OCI-LY7 (cell line): ENCODE data around the gene INSC. TPM values are rescaled to one million over a fixed set of nuclear protein-coding genes. Genes with fewer than 3 reads are reported as not detected.

ENCODE experiments used
- BruUV-seq: library from RNA; stranded (reverse); fragments of 400-500 nt; replicated peaks from 2 replicates; lab custom pipeline; 2021; lab: Mats Ljungman, UMichigan
- CTCF ChIA-PET: fragments of 300-600 bp; sonication (Branson Sonifier 250); formaldehyde crosslinking; loops from one replicate; lab custom pipeline; 2022; ENCODE audit warnings: antibody characterized with exemption; ENCODE audit not compliant: unreplicated experiment; lab: Charles Lee
- POLR2A ChIA-PET: fragments of 300-600 bp; sonication (Branson Sonifier 250); formaldehyde crosslinking; loops from one replicate; lab custom pipeline; 2022; ENCODE audit warnings: antibody characterized with exemption; lab: Charles Lee
- DNase-seq: peaks from one replicate; pipeline ENCODE4 v3.0.0-alpha.2; 2015; ENCODE audit warnings: low spot score
- H2AFZ ChIP-seq: fragments of 200-600 bp; sonication (generic), shearing (Covaris generic); 2 replicates; pipeline ENCODE4 v1.6.1; 2014; ENCODE audit warnings: mild to moderate bottlenecking, antibody characterized with exemption, low read length, moderate library complexity
- H3K27ac ChIP-seq: fragments of 200-600 bp; sonication (generic); 2 replicates; pipeline ENCODE4 v1.5.1; 2014; ENCODE audit warnings: mixed run types, low read depth, mild to moderate bottlenecking, moderate library complexity, low read length, inconsistent platforms; ENCODE audit not compliant: poor library complexity, severe bottlenecking
- H3K36me3 ChIP-seq: fragments of 200-600 bp; sonication (generic); 2 replicates; pipeline ENCODE4 v1.6.1; 2014; ENCODE audit warnings: mild to moderate bottlenecking, antibody characterized with exemption, low read length, moderate library complexity, mixed read lengths; ENCODE audit not compliant: insufficient read depth
- H3K4me1 ChIP-seq: fragments of 200-600 bp; sonication (generic); 2 replicates; pipeline ENCODE4 v1.5.1; 2014; ENCODE audit warnings: mild to moderate bottlenecking, low read length; ENCODE audit not compliant: insufficient read depth, poor library complexity, severe bottlenecking
- H3K4me2 ChIP-seq: fragments of 200-600 bp; sonication (generic); 2 replicates; pipeline ENCODE4 v1.6.1; 2014; ENCODE audit warnings: mild to moderate bottlenecking, low read length
- H3K4me3 ChIP-seq: fragments of 200-600 bp; sonication (generic); 2 replicates; pipeline ENCODE4 v1.5.1; 2014; ENCODE audit warnings: mild to moderate bottlenecking, low read depth, low read length; ENCODE audit not compliant: poor library complexity, severe bottlenecking
- H3K79me2 ChIP-seq: fragments of 200-600 bp; sonication (generic); 2 replicates; pipeline ENCODE4 v1.6.1; 2016; ENCODE audit warnings: low read depth, mild to moderate bottlenecking, low read length, moderate library complexity, mixed read lengths; ENCODE audit not compliant: insufficient read depth
- H3K9me2 ChIP-seq: fragments of 200-600 bp; sonication (generic); 2 replicates; pipeline ENCODE4 v1.6.1; 2016; ENCODE audit warnings: mild to moderate bottlenecking, low read length, mixed read lengths; ENCODE audit not compliant: insufficient read depth
- H3K9me3 ChIP-seq: fragments of 200-600 bp; sonication (generic); 2 replicates; pipeline ENCODE4 v1.6.1; 2014; ENCODE audit warnings: mild to moderate bottlenecking, mixed run types, low read length, mixed read lengths
- H4K20me1 ChIP-seq: fragments of 200-600 bp; sonication (generic); 2 replicates; pipeline ENCODE4 v1.6.1; 2014; ENCODE audit warnings: mild to moderate bottlenecking, antibody characterized with exemption, low read length, moderate library complexity, mixed read lengths; ENCODE audit not compliant: insufficient read depth
- CTCF ChIP-seq: fragments of 200-600 bp; sonication (generic); conservative IDR thresholded peaks from 2 replicates; pipeline ENCODE4 v1.5.1; 2014; ENCODE audit warnings: mild to moderate bottlenecking, antibody characterized with exemption, low read length, moderate library complexity, mixed read lengths
- EZH2phosphoT487 ChIP-seq: fragments of 200-600 bp; sonication (generic); IDR thresholded peaks from 2 replicates; pipeline ENCODE4 v1.6.1; 2018; ENCODE audit warnings: low read depth, borderline replicate concordance, mild to moderate bottlenecking, mixed run types, antibody characterized with exemption, low read length, moderate library complexity, mixed read lengths
- intact Hi-C: fragments of 100-400 bp; cut with micrococcal nuclease; formaldehyde crosslinking; loops from one replicate; pipeline ENCODE4 v1.10.0; 2022; ENCODE audit not compliant: unreplicated experiment
- total RNA-seq, 2 experiments: library from RNA; depleted of rRNA in 1 of 2; stranded (reverse); fragments of >200 nt in 1 of 2; shearing (Covaris generic) in 1 of 2; gene quantifications; 2 replicates each; pipeline ENCODE4 v1.2.3, GENCODE V29; 2014 to 2022

INSC gene
- total RNA-seq, 2 experiments from 2014 or later = not detected

- Histone ChIP-seq H2AFZ (no peak overlapping the region), H3K4me3 (no peak overlapping the region), H3K36me3 (no peaks in the 10 kb centered on the region), H3K9me3 (no peaks in the 10 kb centered on the region), H4K20me1 (no peaks in the 10 kb centered on the region), H3K4me1 (peaks cover 16% of the 10 kb centered on the region), H3K4me2 (no peak overlapping the region), H3K79me2 (no peaks in the 10 kb centered on the region), H3K9me2 (no peaks in the 10 kb centered on the region), H3K27ac (no peak overlapping the region)
- DNase-seq = no peak
- BruUV-seq = no TSS peak
- TF ChIP-seq CTCF = no peak
- no peak for TF ChIP-seq EZH2phosphoT487
- ChIA-PET CTCF (interaction anchor here (0.7 kb wide), 1 partner anchor 8 kb away, joined by 3 read pairs; no protein-coding TSS in a partner anchor), POLR2A (interaction anchor here (1.1 kb wide), 1 partner anchor 29 kb away, joined by 3 read pairs; no protein-coding TSS in a partner anchor)
- intact Hi-C loops = no loop called here
These were observed 3.7 kb downstream of the INSC start for GRCh38 chr11:15118431-15118830.

- H2AFZ ChIP-seq = no peak overlapping the region
- no peaks in the 10 kb centered on the region for H4K20me1 ChIP-seq
- H3K9me2 ChIP-seq = no peaks in the 10 kb centered on the region
- H3K4me3 ChIP-seq = no peak overlapping the region
- TF ChIP-seq CTCF (no peak), EZH2phosphoT487 (no peak)
- CTCF ChIA-PET = no interaction called here
- no peaks in the 10 kb centered on the region for H3K9me3 ChIP-seq
- no TSS peak for BruUV-seq
- H3K79me2 ChIP-seq = no peaks in the 10 kb centered on the region
- no peak overlapping the region for H3K27ac ChIP-seq
- H3K4me1 ChIP-seq = peaks cover 6% of the 10 kb centered on the region
- H3K36me3 ChIP-seq = no peaks in the 10 kb centered on the region
- POLR2A ChIA-PET = no interaction called here
- intact Hi-C loops = no loop called here
- no peak overlapping the region for H3K4me2 ChIP-seq
- DNase-seq = no peak
These were observed 4.6 kb downstream of the INSC start for GRCh38 chr11:15119352-15119751.

GRCh38 chr11:15119826-15120225, 5.1 kb downstream of the INSC start:
- Histone ChIP-seq H4K20me1 (no peaks in the 10 kb centered on the region), H3K27ac (no peak overlapping the region), H3K9me2 (no peaks in the 10 kb centered on the region), H3K4me3 (no peak overlapping the region), H3K36me3 (no peaks in the 10 kb centered on the region), H3K4me1 (peaks cover 5% of the 10 kb centered on the region), H3K4me2 (no peak overlapping the region), H2AFZ (no peak overlapping the region; the same call in 1 of the 2 replicates), H3K79me2 (no peaks in the 10 kb centered on the region), H3K9me3 (no peaks in the 10 kb centered on the region)
- TF ChIP-seq CTCF = no peak
- TF ChIP-seq EZH2phosphoT487 = no peak
- DNase-seq = no peak
- no TSS peak for BruUV-seq
- POLR2A ChIA-PET = no interaction called here
- intact Hi-C loops = no loop called here
- CTCF ChIA-PET = no interaction called here
